Pericardium fibroblast (primary cell): ENCODE measurements around the gene BACH2. TPM values are rescaled to one million over a fixed set of nuclear protein-coding genes. Genes with fewer than 3 reads are reported as not detected.

Experiments used
- total RNA-seq: library from RNA; depleted of rRNA; stranded (reverse); fragments of >200 nt; gene quantifications from 2 replicates; pipeline ENCODE4 v1.2.3, GENCODE V29; 2015

The BACH2 gene
- total RNA-seq, result 1.0 and 3.2 TPM in 2 replicates

DNA sequence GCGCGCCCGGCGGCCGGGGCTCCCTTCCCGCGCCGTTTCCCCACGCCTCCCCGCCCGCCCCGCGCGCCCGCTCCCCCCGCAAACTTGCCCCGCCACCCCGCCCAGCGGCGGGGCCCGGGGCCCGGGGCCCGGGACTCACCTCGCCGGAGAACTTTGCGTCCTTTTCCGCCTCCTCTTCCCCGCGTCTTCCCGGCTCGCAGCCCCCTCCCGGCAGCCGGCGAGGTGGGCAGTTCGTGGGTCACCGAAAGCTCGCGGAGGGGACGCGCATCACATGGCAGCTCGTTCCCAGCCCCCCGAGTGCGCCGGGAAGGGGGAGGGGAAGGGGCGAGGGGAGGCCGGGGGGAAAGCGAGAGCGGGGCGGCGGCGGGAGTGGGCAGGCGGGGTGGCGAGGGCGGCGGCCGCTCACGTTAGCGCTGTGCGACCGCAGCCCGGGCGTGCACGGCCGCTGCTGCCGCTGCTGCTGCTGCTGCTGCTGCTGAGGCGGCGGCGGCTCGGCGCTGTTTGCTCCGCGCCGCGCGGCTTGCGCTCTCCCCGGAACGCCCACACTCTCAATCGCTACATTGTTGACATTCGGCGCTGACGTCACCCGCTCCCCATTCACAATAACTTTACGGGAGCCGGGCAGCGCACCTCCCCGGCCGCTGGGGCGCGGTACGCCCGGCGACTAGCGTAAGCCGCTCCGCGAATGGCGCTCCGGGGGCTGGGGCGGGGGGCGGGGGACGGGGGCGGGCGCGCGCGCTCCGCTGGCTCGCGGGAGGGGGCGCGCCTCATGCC, at the start of gene BACH2:
BACH2 (minus strand) TSS at position 503 of the 774 bp plus-strand sequence. CDS start 287,999 bp downstream, outside the sequence.

GRCh38 chr6:89894169-89894568, 402.5 kb downstream of the BACH2 start, which contains the start of gene GJA10:
Gene GJA10, plus strand, starts transcription at chr6:89894469. Its CDS starts 0 bp downstream, at chr6:89894469.

